ENCODE data around the gene ATP2B2. TPM values are rescaled to one million over a fixed set of nuclear protein-coding genes. Genes with fewer than 3 reads are reported as not detected.
A peak's percentile ranks its signal among the peaks of the same experiment; 100 is the strongest.

ATP2B2 gene
- total RNA-seq, 1 experiment from 2014 or later: not detected

- Histone ChIP-seq H3K27me3 (no peaks in the 10 kb centered on the region), H3K27ac (no peak overlapping the region), H3K36me3 (no peaks in the 10 kb centered on the region), H3K9me3 (replicated peaks) (no peaks in the 10 kb centered on the region), H3K4me3 (no peak overlapping the region), H3K4me1 (no peaks in the 10 kb centered on the region)
- DNase-seq: no peak
Observed at GRCh38 chr3:10287936-10288574, 217.3 kb downstream of the ATP2B2 start.

GRCh38 chr3:10286596-10287295 lies 218.6 kb downstream of the ATP2B2 start:
- Histone ChIP-seq H3K27ac (no peak overlapping the region), H3K4me3 (no peak overlapping the region), H3K4me1 (no peaks in the 10 kb centered on the region), H3K27me3 (no peaks in the 10 kb centered on the region), H3K36me3 (0 out of 2 replicates have a peak, but pooled peaks cover 3% of the 10 kb centered on the region), H3K9me3 (replicated peaks) (no peaks in the 10 kb centered on the region)
- DNase-seq: peak; percentile 69 to 77

GRCh38 chr3:10286133-10286524 lies 219.3 kb downstream of the ATP2B2 start:
- no peak for DNase-seq
- Histone ChIP-seq H3K4me3 (no peak overlapping the region), H3K27ac (no peak overlapping the region), H3K9me3 (replicated peaks) (no peaks in the 10 kb centered on the region), H3K4me1 (no peaks in the 10 kb centered on the region), H3K36me3 (0 out of 2 replicates have a peak, but pooled peaks cover 3% of the 10 kb centered on the region), H3K27me3 (no peaks in the 10 kb centered on the region)

GRCh38 chr3:10285272-10286132 lies 219.9 kb downstream of the ATP2B2 start:
- no peaks in the 10 kb centered on the region for H3K4me1 ChIP-seq
- no peaks in the 10 kb centered on the region for H3K27me3 ChIP-seq
- no peak overlapping the region for H3K27ac ChIP-seq
- no peak overlapping the region for H3K4me3 ChIP-seq
- no peak for DNase-seq
- no peaks in the 10 kb centered on the region for H3K9me3 ChIP-seq (replicated peaks)
- 0 out of 2 replicates have a peak, but pooled peaks cover 5% of the 10 kb centered on the region for H3K36me3 ChIP-seq

- H3K27me3 ChIP-seq: no peaks in the 10 kb centered on the region
- DNase-seq: no peak
- no peak overlapping the region for H3K27ac ChIP-seq
- 0 out of 2 replicates have a peak, but pooled peaks cover 7% of the 10 kb centered on the region for H3K36me3 ChIP-seq
- H3K4me3 ChIP-seq: no peak overlapping the region
- no peaks in the 10 kb centered on the region for H3K9me3 ChIP-seq (replicated peaks)
- H3K4me1 ChIP-seq: no peaks in the 10 kb centered on the region
Observed at GRCh38 chr3:10284496-10284895, 220.9 kb downstream of the ATP2B2 start.

- H3K36me3 ChIP-seq: peaks cover 7% of the 10 kb centered on the region; the same call in 1 of the 2 replicates
- H3K9me3 ChIP-seq (replicated peaks): no peaks in the 10 kb centered on the region
- H3K4me1 ChIP-seq: no peaks in the 10 kb centered on the region
- no peak overlapping the region for H3K27ac ChIP-seq
- no peaks in the 10 kb centered on the region for H3K27me3 ChIP-seq
- no peak overlapping the region for H3K4me3 ChIP-seq
- no peak for DNase-seq
Observed at GRCh38 chr3:10283638-10284037, 221.7 kb downstream of the ATP2B2 start.

- DNase-seq: no peak
- Histone ChIP-seq H3K4me3 (no peak overlapping the region), H3K36me3 (peaks cover 7% of the 10 kb centered on the region), H3K4me1 (no peaks in the 10 kb centered on the region), H3K27me3 (no peaks in the 10 kb centered on the region), H3K9me3 (replicated peaks) (no peaks in the 10 kb centered on the region), H3K27ac (no peak overlapping the region)
Observed at GRCh38 chr3:10281951-10282350, 223.4 kb downstream of the ATP2B2 start.

GRCh38 chr3:10280571-10280970 lies 224.8 kb downstream of the ATP2B2 start:
- Histone ChIP-seq H3K9me3 (replicated peaks) (no peaks in the 10 kb centered on the region), H3K4me1 (no peaks in the 10 kb centered on the region), H3K4me3 (no peak overlapping the region), H3K27ac (no peak overlapping the region), H3K36me3 (peaks cover 7% of the 10 kb centered on the region), H3K27me3 (no peaks in the 10 kb centered on the region)
- no peak for DNase-seq

GRCh38 chr3:10280177-10280529 lies 225.2 kb downstream of the ATP2B2 start:
- H3K4me1 ChIP-seq: no peaks in the 10 kb centered on the region
- DNase-seq: no peak
- no peak overlapping the region for H3K4me3 ChIP-seq
- H3K9me3 ChIP-seq (replicated peaks): no peaks in the 10 kb centered on the region
- no peaks in the 10 kb centered on the region for H3K27me3 ChIP-seq
- H3K27ac ChIP-seq: no peak overlapping the region
- H3K36me3 ChIP-seq: peaks cover 7% of the 10 kb centered on the region

GRCh38 chr3:10279384-10280176 lies 225.8 kb downstream of the ATP2B2 start:
- no peaks in the 10 kb centered on the region for H3K9me3 ChIP-seq (replicated peaks)
- no peak for DNase-seq
- peaks cover 7% of the 10 kb centered on the region for H3K36me3 ChIP-seq
- H3K27me3 ChIP-seq: no peaks in the 10 kb centered on the region
- H3K4me1 ChIP-seq: no peaks in the 10 kb centered on the region
- no peak overlapping the region for H3K4me3 ChIP-seq
- H3K27ac ChIP-seq: no peak overlapping the region

GRCh38 chr3:10278501-10278900 lies 226.9 kb downstream of the ATP2B2 start:
- Histone ChIP-seq H3K4me1 (no peaks in the 10 kb centered on the region), H3K27ac (no peak overlapping the region), H3K9me3 (replicated peaks) (no peaks in the 10 kb centered on the region), H3K4me3 (no peak overlapping the region), H3K27me3 (no peaks in the 10 kb centered on the region), H3K36me3 (peaks cover 7% of the 10 kb centered on the region)
- no peak for DNase-seq

- H3K4me3 ChIP-seq: no peak overlapping the region
- no peaks in the 10 kb centered on the region for H3K4me1 ChIP-seq
- H3K27ac ChIP-seq: no peak overlapping the region
- DNase-seq: no peak
- H3K27me3 ChIP-seq: no peaks in the 10 kb centered on the region
- H3K36me3 ChIP-seq: peaks cover 13% of the 10 kb centered on the region
- no peaks in the 10 kb centered on the region for H3K9me3 ChIP-seq (replicated peaks)
Observed at GRCh38 chr3:10277115-10277625, 228.2 kb downstream of the ATP2B2 start.

- H3K36me3 ChIP-seq: peaks cover 15% of the 10 kb centered on the region
- H3K9me3 ChIP-seq (replicated peaks): no peaks in the 10 kb centered on the region
Observed at GRCh38 chr3:10274601-10275000, 230.8 kb downstream of the ATP2B2 start.

More at GRCh38 chr3:10274601-10275000, 230.8 kb downstream of the ATP2B2 start:
- no peak for DNase-seq
- no peaks in the 10 kb centered on the region for H3K27me3 ChIP-seq
- no peaks in the 10 kb centered on the region for H3K4me1 ChIP-seq
- no peak overlapping the region for H3K27ac ChIP-seq
- no peak overlapping the region for H3K4me3 ChIP-seq
